Adrenal gland (tissue), 12 donors: ENCODE measurements around the gene CNGB1. TPM values are rescaled to one million over a fixed set of nuclear protein-coding genes. Genes with fewer than 3 reads are reported as not detected.

Experiments used
- DNase-seq, 7 donors: peaks; one replicate each; pipeline ENCODE4 v3.0.0-alpha.2; 2019 to 2020
- H3K27ac ChIP-seq, 5 donors: fragments of 200-600 bp; sonication (generic) in 4 of 5; 1 replicate in 3 of 5; 2 replicates in 2 of 5; pipeline versions ENCODE4 v1.5.1 to v1.8.0; 2016 to 2020; ENCODE audit warnings: mild to moderate bottlenecking in 1 of 5
- H3K27me3 ChIP-seq: fragments of 200-600 bp; 2 replicates; pipeline ENCODE4 v1.8.0; 2021
- H3K36me3 ChIP-seq, 2 donors: fragments of 200-600 bp; replicated peaks in 1 of 2; 1 replicate in 1 of 2; 2 replicates in 1 of 2; pipeline versions ENCODE4 v1.5.1 to v1.8.0; 2018 to 2022
- H3K4me1 ChIP-seq, 2 donors: fragments of 200-600 bp; replicated peaks in 1 of 2; 1 replicate in 1 of 2; 2 replicates in 1 of 2; pipeline versions ENCODE4 v1.5.1 to v1.8.0; 2018 to 2021
- H3K4me3 ChIP-seq, 4 donors: fragments of 200-600 bp; sonication (generic) in 3 of 4; one replicate each; pipeline ENCODE4 v1.5.1; 2016 to 2018
- H3K9me3 ChIP-seq, 3 donors: fragments of 200-600 bp; sonication (generic) in 1 of 3; replicated peaks in 1 of 3; 1 replicate in 2 of 3; 2 replicates in 1 of 3; pipeline versions ENCODE4 v1.5.1 to v1.8.0; 2016 to 2021
- CTCF ChIP-seq, 6 experiments: fragments of 450-650 bp in 4 of 6; fragments of 200-600 bp in 2 of 6; sonication (generic) in 1 of 6; IDR thresholded peaks; 1 replicate in 5 of 6; 2 replicates in 1 of 6; pipeline versions ENCODE4 v1.5.1 to v1.8.0; 2016 to 2021; ENCODE audit warnings: antibody characterized with exemption in 6 of 6, mild to moderate bottlenecking in 2 of 6, moderate library complexity in 1 of 6
- POLR2A ChIP-seq, 2 donors: fragments of 450-650 bp; IDR thresholded peaks; one replicate each; pipeline ENCODE4 v1.6.1; 2017; ENCODE audit warnings: antibody characterized with exemption in 2 of 2, mild to moderate bottlenecking in 2 of 2, moderate library complexity in 1 of 2
- WGBS, 4 donors: extraction: QIAGEN DNeasy Blood & Tissue Kit in 2 of 4; methylation state at CpG; one replicate each; pipeline versions ENCODE4 v1.1.5 to v1.1.7; 2013 to 2017; 5-methylcytosine and 5-hydroxymethylcytosine counted together
- intact Hi-C, 2 donors: fragments of 100-400 bp; cut with DNase I; formaldehyde crosslinking; loops; one replicate each; pipeline versions ENCODE4 v1.14.1 to v1.15.0; 2022 to 2023
- polyA plus RNA-seq, 3 donors: library from polyadenylated mRNA; stranded (reverse); fragments of 200-250 nt in 2 of 3; fragments of 350-450 nt in 1 of 3; fragmentation: Illumina TruSeq in 1 of 3; extraction: RNeasy Lipid Tissue Mini Kit (QIAGEN cat#74804) in 1 of 3; gene quantifications; one replicate each; pipeline ENCODE4 v1.2.3, GENCODE V29; 2013 to 2014
- total RNA-seq, 9 donors: library from RNA; depleted of rRNA in 4 of 9; stranded (reverse); fragments of >200 nt in 4 of 9; fragments of 120-200 nt in 1 of 9; fragmentation: NEBNext Ultra II Directional in 1 of 9; extraction: Animal tissue kit (Norgen Biotek cat#: 25700) in 1 of 9; gene quantifications; one replicate each; pipeline versions ENCODE4 v1.1.0 to v1.2.4, GENCODE V29; 2013 to 2023
- donor health status: healthy with polysubstance abuse.
- donor health status: Bipolar disorder and iron deficiency.
- donor health status: DM: yes; HTN: yes; CAD: no.
- donor health status: DM: no; HTN: no; CAD: no.
- donor health status: DM: no; HTN: no; CAD: no.
- donor health status: DM: yes; HTN: yes; CAD: no.

Gene CNGB1
- total and polyA plus RNA-seq, 12 donors = 0.67 to 2.4 (median 1.5) TPM; not detected in 5

GRCh38 chr16:57883480-57883879 is 87.4 kb downstream of the CNGB1 start:
- no peak for TF ChIP-seq POLR2A (IDR thresholded peaks at IDR 0.05)
- TF ChIP-seq CTCF (IDR thresholded peaks at IDR 0.05) = no peak
- no peaks in the 10 kb centered on the region for H3K36me3 ChIP-seq
- peaks cover 41% of the 10 kb centered on the region for H3K27me3 ChIP-seq
- intact Hi-C loops = no loop called here
- no peak overlapping the region for H3K4me3 ChIP-seq
- H3K4me1 ChIP-seq = no peaks in the 10 kb centered on the region
- no peaks in the 10 kb centered on the region for H3K9me3 ChIP-seq
- no peak overlapping the region for H3K27ac ChIP-seq
- DNase-seq = no peak
- 68 to 78% (median 70%) methylated on average over 4 of the region's 4 CpGs for WGBS, 4 donors

GRCh38 chr16:57882792-57883191 is 88.1 kb downstream of the CNGB1 start:
- 39 to 59% (median 46%) methylated on average over 7 of the region's 7 CpGs for WGBS, 4 donors
- intact Hi-C loops = no loop called here
- H3K4me1 ChIP-seq = no peaks in the 10 kb centered on the region
- peaks cover 41% of the 10 kb centered on the region for H3K27me3 ChIP-seq
- H3K27ac ChIP-seq = no peak overlapping the region
- H3K4me3 ChIP-seq = no peak overlapping the region
- no peak for TF ChIP-seq POLR2A (IDR thresholded peaks at IDR 0.05)
- no peak for TF ChIP-seq CTCF (IDR thresholded peaks at IDR 0.05)
- no peak for DNase-seq
- H3K9me3 ChIP-seq = no peaks in the 10 kb centered on the region
- H3K36me3 ChIP-seq = no peaks in the 10 kb centered on the region

- H3K27me3 ChIP-seq = peaks cover 41% of the 10 kb centered on the region
- no peak overlapping the region for H3K4me3 ChIP-seq
- DNase-seq = no peak
- no peak overlapping the region for H3K27ac ChIP-seq
- TF ChIP-seq CTCF (IDR thresholded peaks at IDR 0.05) (no peak), POLR2A (IDR thresholded peaks at IDR 0.05) (no peak)
- H3K9me3 ChIP-seq = no peaks in the 10 kb centered on the region
- intact Hi-C loops = no loop called here
- 55 to 73% (median 64%) methylated on average over 2 of the region's 2 CpGs for WGBS, 4 donors
- H3K4me1 ChIP-seq = no peaks in the 10 kb centered on the region
- H3K36me3 ChIP-seq = no peaks in the 10 kb centered on the region
Observed at GRCh38 chr16:57882206-57882605, 88.7 kb downstream of the CNGB1 start.

DNA sequence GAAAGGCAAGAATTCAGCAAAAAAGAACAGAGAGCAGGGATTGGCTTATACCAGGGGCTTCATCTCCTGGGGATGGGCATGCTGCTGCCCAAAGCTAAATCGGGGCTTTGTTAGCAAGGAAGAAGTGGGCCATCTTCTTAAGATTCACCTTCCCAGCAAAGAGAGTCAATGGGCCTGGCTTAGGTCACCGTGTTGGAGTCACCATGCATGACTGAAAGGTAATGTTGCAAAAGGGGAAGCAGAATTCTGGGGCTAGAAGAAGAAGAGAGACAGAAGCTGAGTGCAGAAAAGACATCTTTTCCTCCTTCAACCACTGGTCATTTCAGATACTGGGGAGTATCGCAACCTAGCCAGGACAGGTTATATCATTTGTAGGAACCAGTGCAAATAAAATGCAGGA is 92.3 kb downstream of the CNGB1 start:
- WGBS, 4 donors = 72 to 89% (median 87%) methylated on average over 3 of the region's 3 CpGs
- H3K9me3 ChIP-seq = no peaks in the 10 kb centered on the region
- intact Hi-C loops = no loop called here
- no peaks in the 10 kb centered on the region for H3K4me1 ChIP-seq
- H3K36me3 ChIP-seq = no peaks in the 10 kb centered on the region
- no peak for DNase-seq
- H3K27me3 ChIP-seq = peaks cover 28% of the 10 kb centered on the region
- TF ChIP-seq CTCF (IDR thresholded peaks at IDR 0.05) (no peak), POLR2A (IDR thresholded peaks at IDR 0.05) (no peak)
- H3K4me3 ChIP-seq = no peak overlapping the region
- H3K27ac ChIP-seq = no peak overlapping the region
